Hippocampal formation (tissue), 2 donors: Measurements from ENCODE around the gene RIMS3.
A peak's percentile ranks its signal among the peaks of the same experiment; 100 is the strongest.
"Not testable (repeated sequence)": the region's sequence is repeated elsewhere in the genome, so short reads cannot be mapped to it uniquely, and the experiment has no call there.

Experiments used
- DNase-seq, 2 donors: peaks; one replicate each; lab custom pipeline; 2025; lab: John Stamatoyannopoulos, UW

The RIMS3 gene

GRCh38 chr1:40630488-40631223, 34.8 kb downstream of the RIMS3 start:
- no peak for DNase-seq

DNA sequence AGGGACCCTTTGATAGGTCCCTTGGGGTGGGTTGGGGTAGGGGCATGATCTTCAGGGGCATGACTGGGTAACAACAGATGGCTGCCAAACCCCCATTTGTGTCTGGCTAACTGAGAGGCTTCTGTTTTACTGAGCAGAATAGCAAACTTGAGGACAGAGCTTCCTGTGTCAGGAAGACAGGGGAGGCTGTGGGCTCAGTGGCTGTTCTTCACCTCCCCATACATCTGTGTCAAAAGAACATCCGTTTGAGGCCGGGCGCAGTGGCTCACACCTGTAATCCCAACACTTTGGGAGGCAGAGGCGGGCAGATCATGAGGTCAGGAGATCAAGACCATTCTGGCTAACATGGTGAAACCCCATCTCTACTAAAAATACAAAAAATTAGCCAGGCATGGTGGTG, 35.9 kb downstream of the RIMS3 start:
- not testable (repeated sequence) for DNase-seq

- DNase-seq, result no peak
These were observed 36.6 kb downstream of the RIMS3 start for GRCh38 chr1:40628903-40629292.

DNA sequence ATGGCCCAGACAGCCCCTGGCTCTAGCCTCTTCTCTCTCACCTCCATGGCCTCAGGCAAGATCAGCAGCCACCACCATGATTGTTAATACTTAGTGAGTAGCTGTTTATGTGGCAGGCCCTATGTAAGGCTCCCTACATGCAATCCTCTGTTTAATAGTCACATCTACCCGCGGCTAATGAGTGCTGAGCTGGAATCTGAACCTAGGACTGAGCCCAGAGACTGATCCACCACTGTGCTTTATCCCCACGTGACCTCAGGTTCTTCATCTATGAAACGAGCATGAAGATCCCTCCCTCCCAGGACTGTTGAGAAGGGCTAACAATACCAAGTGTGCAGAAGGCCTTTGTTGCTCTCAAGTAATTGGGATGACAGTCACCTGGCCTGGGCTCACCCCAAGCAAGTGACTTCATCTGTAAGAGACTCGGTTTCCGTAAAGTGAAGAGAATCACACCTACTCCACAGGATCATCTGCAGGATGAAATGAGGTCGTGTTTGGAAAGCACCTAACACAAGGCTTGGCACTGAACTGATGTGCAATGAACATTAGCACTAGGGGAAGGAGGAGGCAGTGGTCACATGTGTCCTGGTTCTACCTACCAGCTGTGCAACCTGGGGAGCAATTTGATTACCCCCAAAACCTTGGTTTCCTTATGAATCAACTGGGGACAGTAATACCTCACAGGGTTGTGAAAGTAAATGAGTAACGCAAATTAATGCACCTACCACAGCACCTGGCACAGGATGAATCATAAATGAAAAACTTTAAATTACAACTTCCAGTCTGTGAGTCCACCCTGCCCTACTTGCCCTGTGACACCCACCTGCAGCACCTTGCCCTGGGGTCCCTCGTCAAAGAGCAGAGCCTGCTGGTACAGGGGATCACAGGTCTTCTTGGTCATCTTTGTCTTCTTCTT, 37.2 kb downstream of the RIMS3 start:
- no peak for DNase-seq

- DNase-seq, result no peak
These were observed 39.1 kb downstream of the RIMS3 start for GRCh38 chr1:40626383-40626770.

GRCh38 chr1:40625476-40626382, 39.8 kb downstream of the RIMS3 start:
- DNase-seq, result no peak

DNA sequence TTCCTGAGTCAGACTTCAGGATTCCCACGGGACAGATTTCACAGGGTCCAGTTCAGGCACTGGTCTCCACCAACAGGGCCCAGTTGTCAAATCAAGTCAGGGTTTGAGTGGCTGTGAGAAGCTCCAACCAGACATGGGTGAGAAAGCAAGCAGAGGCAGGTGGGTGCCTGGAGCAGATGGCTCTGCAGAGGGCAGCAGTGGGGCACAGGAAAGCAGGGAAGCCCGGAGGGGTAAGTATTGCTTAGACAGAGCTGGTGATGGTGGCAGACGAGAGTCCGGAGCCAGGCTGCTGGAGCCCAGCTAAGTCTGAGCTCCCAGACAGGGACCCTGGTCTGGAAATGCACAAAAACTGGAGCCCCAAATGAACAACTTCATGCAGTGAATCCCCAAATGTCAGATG, 40.4 kb downstream of the RIMS3 start:
- DNase-seq, result no peak

DNA sequence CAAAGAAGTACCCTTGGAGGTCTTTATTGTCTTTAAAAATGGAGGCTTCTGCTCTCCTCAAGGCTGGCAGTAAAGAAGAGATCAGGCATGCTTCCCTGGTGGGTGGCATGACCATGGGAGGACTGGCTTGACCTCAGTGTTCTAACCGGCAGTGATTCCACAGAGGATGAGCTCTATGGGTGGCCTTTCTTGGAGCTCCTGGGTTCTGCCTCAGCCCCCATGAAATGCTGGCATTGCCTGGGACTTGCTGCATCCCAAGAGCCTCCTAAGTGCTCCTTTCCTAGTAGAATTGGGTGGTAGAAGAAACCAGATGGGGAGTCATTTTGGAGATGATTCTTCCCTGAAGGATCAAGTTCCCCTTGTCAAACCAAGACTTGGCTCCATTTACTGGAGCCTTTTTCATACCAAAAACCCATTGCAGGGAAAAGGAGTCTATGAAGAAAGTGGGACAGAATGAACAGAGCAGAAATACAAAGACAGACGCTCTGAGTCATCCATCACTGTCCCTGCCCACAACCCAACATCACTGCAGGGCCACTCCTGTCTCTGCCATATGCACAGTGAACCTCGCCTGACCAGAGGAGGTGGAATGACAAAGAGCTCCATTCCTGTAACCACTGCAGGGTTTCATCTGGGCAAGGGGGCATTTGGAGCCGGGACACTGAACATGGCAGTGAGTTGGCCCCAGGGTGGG, 42.4 kb downstream of the RIMS3 start:
- DNase-seq, result no peak

DNA sequence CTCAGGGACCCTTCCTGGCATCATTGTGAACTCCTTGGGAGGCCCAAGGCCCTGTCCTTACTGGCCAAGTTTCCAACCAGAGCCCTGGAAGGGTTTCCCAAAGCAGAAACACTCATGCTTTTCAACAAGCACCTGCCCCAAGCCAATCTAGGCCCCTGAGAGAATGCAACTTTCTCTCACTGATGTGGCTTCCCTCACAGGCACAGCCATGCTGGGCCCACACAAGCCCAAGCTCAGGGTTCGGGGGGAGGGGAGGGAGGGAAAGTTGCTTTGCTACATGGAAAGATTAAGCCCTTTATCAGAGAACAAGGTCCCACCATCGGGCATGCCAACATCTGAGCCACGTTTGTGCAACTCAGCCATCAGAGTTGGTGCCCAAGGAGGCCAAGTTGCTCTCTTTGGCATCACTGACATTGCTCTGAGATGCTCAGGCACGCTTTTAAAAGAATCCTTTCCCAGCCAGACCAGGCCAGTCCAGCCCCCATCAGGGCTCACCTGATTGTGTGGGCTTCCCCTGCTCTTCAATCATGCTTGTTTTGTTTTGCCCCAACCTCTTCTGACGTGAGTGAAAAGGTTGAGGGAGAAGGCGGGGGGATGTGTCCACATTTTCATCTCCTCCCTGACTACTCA, 43.5 kb downstream of the RIMS3 start:
- no peak for DNase-seq

- DNase-seq, result no peak
These were observed 44.8 kb downstream of the RIMS3 start for GRCh38 chr1:40620586-40621210.

DNA sequence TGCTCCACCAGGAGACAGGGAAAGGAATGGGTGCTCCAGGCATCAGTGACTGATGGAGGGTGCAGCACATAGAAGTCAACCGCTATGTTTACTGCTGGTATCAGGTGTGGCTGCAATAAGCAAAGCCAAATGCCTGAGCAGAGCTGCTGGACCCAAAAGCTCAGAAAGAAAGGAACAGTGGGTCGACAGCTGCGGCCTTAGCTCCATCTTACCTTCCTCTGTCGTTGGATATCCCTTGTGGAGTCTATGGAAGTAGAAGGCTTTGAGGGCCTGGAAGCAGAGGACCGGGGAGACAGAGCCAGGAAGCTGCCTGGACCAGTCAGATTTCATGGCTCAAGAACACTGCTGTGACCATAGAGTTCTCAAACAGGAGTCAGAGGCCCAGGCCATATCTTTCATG, 45.3 kb downstream of the RIMS3 start:
- DNase-seq, result no peak

GRCh38 chr1:40618108-40618507, 47.4 kb downstream of the RIMS3 start:
- no peak for DNase-seq

- DNase-seq, result peak; percentile 64
These were observed 53.1 kb downstream of the RIMS3 start for GRCh38 chr1:40612345-40612831.

GRCh38 chr1:40610156-40610555, 55.3 kb downstream of the RIMS3 start:
- DNase-seq, result no peak

- no peak for DNase-seq
These were observed 57.6 kb downstream of the RIMS3 start for GRCh38 chr1:40607921-40608320.

GRCh38 chr1:40606978-40607377, 58.5 kb downstream of the RIMS3 start:
- no peak for DNase-seq

DNA sequence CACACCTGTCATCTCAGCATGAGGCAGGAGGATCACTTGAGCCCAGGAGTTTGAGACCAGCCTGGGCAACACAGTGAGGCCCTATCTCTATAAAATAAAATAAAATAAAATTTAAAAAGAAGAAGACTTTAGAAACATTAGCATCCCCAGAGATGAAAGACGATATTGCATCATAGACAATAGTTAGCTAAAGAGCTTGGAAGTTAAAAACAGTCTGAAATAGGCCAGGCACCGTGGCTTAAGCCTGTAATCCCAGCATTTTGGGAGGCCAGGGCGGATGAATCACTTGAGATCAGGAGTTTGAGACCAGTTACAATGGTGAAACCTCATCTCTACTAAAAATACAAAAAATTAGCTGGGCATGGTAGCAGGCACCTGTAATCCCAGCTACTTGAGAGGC, 59.3 kb downstream of the RIMS3 start:
- DNase-seq, result no peak

DNA sequence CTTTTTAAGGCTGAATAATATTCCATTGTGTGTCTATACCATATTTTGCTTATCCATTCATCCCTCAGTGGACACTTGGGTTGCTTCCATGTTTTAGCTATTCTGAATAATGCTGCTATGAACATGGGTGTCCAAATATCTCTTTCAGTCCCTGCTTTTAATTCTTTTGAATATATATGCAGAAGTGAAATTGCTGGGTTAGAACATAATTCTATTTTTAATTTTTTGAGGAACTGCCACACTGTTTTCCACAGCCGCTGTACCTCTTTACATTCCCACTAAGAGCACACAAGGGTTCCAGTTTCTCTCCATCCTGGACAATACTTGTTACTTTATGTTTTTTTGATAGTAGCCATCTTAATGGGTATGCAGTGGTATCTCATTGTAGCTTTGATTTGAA, 65.6 kb downstream of the RIMS3 start:
- DNase-seq, result no peak

DNA sequence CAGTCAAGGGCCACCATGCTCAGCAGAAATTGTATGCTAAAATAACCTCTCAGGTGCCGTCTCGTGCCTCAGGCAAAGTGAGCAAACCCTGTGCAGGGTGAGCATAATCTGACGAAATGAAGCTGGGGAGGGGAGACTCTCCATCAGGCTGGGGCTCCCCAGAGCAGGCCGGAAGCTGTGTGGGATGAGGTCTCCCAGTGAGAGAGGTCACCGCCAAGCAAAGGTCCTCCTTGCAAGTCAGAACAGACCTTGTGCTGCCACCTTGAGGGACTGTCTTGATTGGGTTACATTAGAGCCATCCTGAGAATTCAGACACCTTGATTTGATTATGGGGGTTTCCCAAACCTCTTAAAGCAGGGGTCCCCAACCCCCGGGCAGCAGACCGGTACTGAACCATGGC, 69.9 kb downstream of the RIMS3 start:
- no peak for DNase-seq

DNA sequence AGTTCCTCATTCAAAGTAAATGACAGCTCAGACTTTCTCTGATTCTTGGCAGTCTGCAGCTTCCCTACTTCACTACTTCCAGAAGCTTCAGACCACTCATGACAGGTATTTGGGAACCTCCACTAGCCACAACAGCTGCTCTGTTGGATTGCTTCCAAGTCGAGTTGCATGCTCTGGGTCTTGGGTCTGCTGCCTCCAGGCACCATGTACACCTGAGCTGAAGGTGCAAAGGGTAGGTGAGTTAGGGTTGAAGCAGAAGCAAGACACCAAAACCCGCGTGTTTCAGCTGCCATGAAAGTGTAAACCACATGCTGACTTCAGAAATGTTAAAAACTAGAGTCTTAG, 71.3 kb downstream of the RIMS3 start:
- no peak for DNase-seq
